Dermis microvascular lymphatic vessel endothelial cell (primary cell): ENCODE data around the gene CYP3A5. TPM values are rescaled to one million over a fixed set of nuclear protein-coding genes. Genes with fewer than 3 reads are reported as not detected.
"Not testable (repeated sequence)": the region's sequence is repeated elsewhere in the genome, so short reads cannot be mapped to it uniquely, and the experiment has no call there.

Experiments used
- DNase-seq, 2 donors: peaks; one replicate each; pipeline versions ENCODE4 v3.0.0 to v3.0.0-alpha.2; 2010; ENCODE audit warnings: low read depth in 2 of 2
- total RNA-seq: library from RNA; depleted of rRNA; stranded (reverse); fragments of >200 nt; gene quantifications from 2 replicates; pipeline ENCODE4 v1.2.1, GENCODE V29; 2014

CYP3A5 gene
- total RNA-seq, 1 donor from 2014 or later = not detected

DNA sequence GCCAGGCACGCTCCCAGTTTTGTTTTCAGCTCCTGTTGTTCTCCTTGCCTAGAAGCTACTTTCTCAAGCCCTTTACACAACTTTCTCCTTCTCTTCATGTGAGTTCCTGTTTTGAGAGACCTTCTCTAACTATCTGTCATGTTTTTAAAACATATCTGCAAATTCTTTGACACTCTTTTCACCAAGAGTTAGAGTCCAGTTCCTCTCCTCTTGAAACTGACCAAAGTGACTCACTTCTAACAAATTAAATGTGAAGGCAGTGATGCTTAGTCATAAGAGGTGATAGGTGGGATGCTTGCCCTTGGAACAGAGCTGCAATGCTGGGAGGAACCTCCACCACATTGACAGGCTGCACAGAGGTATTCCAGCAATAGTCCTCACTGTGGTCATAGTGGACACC, 37.8 kb downstream of the CYP3A5 start:
- no peak for DNase-seq

DNA sequence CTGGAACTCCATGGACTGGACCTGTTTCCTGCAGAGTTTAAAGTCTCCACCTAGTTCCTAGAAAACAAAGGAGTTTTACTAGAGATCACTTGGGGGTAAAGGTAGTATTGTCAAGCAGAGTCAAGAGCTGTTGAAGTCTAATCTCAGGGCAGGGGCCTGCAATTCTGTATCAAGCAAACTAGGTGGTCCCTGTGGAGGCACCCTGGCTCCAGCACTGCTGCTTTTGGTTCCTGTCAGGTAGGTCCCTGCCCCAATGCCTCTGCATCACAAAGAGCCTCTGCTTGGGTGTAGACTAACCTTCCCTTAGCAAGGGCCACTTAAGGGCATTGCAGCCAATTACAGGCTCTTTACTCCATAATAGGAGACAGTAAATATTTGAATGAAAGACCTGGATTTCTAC, 40.5 kb downstream of the CYP3A5 start:
- no peak for DNase-seq

GRCh38 chr7:99638731-99639130, 41.1 kb downstream of the CYP3A5 start:
- no peak for DNase-seq

DNA sequence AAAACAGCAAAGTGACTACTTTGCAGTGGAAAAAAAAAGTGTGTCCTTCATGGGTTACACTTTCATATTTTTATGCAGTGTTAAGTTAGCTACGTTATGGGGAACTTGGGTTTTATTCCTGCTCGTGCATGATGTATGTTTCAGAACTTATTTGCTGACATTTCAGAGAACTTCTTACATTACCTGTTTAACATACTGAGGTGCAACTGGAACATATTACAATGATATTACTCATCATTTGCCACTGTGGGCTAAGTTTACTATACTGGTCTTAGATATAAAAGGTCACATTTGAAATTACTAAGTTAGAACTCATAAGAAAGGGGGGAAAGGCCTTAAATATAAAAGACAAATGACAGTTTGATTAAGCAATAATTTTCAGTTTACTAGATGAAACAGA, 42.4 kb downstream of the CYP3A5 start:
- DNase-seq = not testable (repeated sequence)

- DNase-seq = no peak
These were observed 48.3 kb downstream of the CYP3A5 start for GRCh38 chr7:99631295-99632109.

DNA sequence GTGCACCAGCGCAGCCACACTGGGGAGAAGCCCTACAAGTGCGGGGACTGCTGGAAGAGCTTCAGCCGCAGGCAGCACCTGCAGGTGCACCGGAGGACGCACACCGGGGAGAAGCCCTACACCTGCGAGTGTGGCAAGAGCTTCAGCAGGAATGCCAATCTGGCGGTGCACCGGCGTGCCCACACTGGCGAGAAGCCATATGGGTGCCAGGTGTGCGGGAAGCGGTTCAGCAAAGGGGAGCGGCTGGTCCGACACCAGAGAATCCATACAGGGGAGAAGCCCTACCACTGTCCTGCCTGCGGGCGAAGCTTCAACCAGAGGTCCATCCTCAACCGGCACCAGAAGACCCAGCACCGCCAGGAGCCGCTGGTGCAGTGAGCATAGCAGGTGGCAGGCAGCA, 50.2 kb downstream of the CYP3A5 start:
- no peak for DNase-seq

DNA sequence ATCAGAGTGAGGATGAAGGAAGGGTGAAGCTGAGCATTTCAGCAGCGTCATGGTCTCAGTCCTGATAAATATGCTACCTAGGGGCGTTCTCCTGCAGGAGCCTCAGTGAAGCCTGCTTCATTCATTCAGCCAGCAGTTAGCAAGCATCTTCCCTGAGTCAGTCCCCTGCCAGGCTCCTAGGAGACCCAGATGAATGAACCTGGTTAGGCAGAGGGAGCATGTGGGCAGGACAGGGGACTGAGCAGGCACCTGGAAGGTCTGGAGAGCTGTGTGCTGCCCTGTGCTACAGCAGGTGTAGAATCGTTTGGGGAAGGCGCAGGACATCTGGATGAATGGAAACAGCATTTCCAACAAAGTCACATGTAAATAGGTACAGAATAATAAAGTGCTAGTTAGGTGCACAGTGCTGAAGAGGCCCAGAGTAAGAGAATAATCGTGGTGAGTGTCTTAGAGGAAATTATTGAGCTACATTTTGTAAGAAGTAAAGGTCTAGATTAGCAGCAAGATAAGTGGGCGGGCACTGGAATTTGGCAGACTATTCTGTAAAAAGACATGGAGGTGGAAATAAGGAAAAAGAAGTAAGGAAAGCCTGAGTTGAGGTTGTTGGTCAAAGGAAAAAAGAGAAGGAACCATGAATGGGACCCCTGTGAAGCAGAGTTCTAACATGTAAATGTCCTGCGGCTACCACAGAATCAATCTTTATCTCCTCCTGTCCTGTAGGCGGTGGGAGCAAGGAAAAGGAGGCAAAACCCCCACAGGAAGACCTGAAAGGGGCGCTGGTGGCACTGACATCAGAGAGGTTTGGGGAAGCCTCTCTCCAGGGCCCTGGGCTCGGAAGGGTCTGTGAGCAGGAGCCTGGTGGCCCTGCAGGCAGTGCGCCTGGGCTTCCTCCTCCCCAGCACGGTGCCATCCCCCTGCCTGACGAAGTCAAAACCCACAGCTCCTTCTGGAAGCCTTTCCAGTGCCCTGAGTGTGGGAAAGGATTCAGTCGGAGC, 51.0 kb downstream of the CYP3A5 start:
- no peak for DNase-seq

DNA sequence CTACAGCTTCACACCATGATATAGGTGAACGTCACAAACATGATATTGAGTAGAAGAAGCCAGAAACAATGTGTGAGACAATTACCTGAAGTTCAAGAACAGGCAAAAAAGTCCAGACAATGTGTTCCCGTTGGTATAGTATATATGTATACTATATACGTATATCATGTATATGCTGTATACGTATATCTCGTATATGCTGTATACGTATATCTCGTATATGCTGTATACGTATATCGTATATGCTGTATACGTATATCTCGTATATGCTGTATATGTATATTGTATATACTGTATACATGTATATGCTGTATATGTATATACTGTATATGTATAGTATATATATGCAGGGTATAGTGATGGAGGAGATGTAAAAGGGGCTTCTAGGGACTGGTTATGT, 52.3 kb downstream of the CYP3A5 start:
- DNase-seq = no peak

GRCh38 chr7:99626661-99627060, 53.1 kb downstream of the CYP3A5 start:
- DNase-seq = no peak

GRCh38 chr7:99625961-99626360, 53.8 kb downstream of the CYP3A5 start:
- DNase-seq = no peak

GRCh38 chr7:99625321-99625720, 54.5 kb downstream of the CYP3A5 start:
- DNase-seq = no peak

DNA sequence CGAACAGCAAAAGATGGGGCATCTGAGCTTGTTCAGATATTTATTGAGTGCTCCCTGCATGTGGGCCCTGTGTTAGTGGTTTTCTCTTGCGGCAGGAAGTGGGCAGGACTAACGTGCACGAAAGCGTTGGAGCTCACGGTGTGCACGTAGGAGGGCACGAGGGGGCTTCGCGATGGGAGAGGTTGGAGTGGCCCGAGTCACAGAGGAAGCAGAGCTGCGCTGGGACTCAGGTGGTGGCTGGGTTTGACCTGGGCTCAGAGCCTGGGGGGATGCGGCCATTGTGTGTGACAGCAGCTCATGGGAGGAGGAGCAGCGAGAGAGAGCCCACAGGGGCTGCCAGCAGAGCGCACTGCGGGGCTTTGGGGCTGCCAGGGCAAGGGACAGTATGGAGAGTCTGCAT, 55.3 kb downstream of the CYP3A5 start:
- DNase-seq = no peak

DNA sequence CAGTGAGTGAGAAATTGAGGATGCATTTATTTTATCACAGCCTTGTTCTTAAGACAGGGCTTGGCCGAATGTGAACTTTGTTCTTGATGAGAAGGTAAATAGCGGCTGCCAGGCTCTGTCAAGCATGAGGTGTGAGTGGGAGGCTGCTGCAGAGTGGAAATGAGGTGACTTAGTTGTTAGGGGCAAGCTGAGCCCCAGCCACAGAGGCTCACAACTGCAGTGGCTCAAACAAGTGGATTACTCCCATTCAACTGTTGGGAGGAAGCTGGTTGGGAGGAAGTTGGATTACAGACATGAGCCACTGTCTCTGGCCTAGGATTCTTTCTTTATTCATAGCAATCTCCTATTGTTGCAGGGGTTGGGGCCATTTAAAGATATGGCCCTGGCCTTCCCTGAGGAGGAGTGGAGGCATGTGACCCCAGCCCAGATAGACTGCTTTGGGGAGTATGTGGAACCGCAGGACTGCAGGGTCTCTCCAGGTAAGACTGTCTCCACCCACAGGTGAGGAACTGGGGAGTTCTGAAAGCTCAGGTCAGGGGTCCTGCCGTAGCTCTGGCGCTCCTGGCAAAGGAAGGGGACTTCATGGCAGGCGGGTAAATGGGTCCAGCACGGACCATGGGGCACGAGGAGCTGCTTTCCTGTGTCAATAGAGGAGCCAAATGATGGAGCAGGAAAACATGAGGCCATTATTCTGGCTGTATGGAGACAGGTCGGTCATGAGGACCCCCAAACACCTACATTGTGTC, 55.9 kb downstream of the CYP3A5 start:
- DNase-seq = no peak

DNA sequence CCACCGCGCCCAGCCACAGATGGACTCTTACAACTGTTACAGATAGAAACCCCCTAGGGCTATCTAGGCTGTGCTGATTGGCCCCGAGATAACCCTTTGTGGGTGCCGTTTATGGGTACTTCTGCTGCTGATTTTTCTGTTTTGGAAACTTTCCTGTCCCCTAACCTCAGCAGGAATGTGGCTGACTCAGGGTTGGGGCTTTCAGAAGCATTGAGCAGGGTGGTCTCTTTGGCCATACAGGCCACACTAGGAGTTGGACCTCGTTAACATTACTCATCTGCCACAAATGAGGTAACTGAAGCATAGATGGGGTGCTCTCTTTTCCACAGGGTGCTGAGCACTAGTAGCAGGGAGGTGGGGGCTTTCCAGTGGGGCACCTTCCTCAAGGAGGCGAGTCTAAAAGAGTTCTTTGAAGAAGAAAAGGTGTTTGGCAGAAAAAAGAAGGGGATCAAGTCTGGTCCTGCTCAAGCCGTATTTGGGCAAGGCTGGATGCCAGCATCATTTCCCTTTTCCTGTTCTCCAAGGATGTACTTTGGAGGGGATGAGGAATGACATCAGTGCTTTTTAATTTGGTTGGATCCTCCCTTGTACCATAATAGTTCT, 56.6 kb downstream of the CYP3A5 start:
- DNase-seq = no peak

DNA sequence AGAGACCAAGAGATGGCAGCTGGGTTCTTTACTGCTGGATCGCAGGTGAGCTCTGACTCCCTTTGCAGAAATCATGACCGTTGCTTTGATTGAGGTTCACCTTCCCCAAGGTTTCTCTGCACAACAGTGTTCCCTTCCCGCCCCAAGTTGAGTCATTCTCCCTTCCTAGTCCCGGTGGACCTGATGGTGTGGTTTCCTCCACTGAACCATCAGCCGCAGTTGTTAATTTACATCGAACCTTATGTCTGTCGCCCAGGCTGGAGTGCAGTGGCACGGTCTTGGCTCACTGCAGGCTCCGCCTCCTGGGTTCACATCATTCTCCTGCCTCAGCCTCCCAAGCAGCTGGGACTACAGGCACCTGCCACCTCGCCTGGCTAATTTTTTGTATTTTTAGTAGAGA, 57.2 kb downstream of the CYP3A5 start:
- no peak for DNase-seq

DNA sequence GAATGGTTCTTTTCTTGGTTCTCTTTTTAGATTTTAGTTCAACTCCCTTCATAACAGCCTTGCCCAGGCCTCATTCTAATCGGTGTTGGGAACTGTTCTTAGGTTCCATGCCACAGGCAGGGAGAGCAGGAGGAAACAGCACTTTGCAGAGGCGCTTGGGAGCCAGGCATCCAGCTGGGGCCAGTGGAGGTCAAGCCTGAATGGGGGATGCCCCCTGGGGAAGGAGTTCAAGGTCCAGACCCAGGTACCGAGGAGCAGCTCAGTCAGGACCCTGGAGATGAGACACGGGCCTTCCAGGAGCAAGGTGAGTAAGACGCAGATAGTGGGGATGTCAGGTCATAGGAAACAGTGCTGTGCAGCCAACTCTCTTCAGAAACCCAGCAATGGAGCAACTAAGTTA, 58.5 kb downstream of the CYP3A5 start:
- DNase-seq = no peak

DNA sequence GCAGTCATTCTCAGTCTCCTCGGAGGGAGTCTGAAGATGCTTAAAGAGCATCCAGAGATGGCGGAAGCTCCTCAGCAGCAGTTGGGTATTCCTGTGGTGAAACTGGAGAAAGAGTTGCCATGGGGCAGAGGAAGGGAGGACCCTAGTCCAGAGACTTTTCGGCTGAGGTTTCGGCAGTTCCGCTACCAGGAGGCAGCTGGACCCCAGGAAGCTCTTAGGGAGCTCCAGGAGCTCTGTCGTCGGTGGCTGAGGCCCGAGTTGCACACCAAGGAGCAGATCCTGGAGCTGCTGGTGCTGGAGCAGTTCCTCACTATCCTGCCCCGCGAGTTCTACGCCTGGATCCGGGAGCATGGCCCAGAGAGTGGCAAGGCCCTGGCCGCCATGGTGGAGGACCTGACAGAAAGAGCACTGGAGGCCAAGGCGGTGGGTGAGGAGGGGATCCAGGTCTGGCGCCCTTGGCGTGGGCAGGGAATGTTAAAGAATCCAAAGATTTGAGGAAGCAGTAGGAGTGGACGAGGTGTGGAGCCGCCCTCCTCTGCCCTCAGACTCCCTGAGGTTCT, 60.1 kb downstream of the CYP3A5 start:
- no peak for DNase-seq

- no peak for DNase-seq
These were observed 61.1 kb downstream of the CYP3A5 start for GRCh38 chr7:99618726-99619125.

DNA sequence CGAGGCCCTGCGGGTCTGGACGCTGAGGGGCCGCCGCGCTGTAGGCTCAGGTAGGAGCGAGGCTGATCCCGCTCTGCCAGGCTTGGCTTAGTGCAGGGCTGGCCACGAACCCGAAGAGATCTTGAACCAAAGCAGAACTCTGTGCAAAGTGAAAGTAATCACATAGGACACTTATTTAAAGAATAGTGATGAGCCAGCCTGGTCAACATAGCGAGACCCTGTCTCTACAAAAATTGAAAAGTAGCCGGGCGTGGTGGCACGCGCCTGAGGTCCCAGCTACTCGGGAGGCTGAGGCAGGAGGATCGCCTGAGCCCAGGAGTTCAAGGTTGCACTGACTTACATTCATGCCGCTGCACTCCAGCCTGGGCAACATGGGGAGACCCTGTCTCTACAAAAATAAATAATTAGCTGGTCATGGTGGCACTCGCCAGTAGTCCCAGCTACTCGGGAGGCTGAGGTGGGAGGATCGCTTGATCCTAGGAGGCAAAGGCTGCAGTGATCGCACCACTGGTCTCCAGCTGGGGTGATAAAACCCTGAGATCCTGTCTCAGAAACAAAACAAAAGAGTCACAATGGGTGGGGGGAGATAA, 62.5 kb downstream of the CYP3A5 start:
- no peak for DNase-seq

DNA sequence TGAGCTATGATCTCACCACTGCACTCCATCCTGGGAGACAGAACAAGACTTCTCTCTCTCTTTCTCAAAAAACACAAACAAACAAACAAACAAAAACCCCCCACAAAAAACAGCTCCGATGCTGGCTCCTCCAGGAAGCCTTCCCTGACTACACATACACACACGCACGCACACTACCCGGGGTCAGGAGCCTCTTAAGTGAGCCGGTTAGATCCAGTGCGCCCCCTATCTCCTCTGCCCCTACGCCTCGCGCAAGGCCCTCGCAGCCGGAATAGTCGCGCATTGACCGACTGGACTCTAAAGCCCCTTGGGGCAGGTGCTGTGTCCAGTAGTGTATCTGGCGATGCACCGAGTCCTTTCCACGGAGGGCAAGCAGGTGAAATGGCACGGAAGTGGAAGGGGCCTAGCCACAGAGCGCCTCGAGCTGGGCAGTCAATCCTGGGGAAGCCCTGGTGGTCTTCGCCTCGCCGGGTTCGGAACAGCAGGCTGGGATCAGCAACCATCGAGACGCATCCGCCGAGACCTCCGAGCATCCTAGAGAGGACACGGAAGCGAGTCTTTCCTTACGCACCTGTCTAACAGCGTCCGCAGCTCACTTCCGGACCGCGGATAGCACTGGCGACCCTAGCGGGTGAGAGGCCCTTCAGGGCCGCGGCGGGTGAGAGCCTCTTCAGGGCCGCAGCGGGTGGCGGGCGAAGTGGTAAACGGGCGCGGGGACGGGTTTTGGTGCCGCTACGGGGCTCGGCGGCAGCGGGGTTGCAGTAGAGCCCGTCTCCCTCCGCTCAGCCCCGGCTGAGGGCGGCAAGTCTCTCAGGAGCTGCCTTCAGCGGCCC, 63.2 kb downstream of the CYP3A5 start, which contains the start of gene ZSCAN25:
TSS of gene ZSCAN25 (plus strand) at position 588 of the 833 bp plus-strand sequence. CDS start 2,661 bp downstream, outside the sequence.
- peak; percentile 92 to 93 for DNase-seq
